22Rv1 (cell line): ENCODE data around the gene GM2A.

ENCODE experiments used
- ZFX ChIP-seq: fragments of 450-650 bp; IDR thresholded peaks from 2 replicates; pipeline ENCODE4 v1.6.1; 2017; ENCODE audit warnings: antibody characterized with exemption, borderline replicate concordance
- TF ChIP-seq, protein P1 (sequence below): fragments of 450-650 bp; IDR thresholded peaks from 2 replicates; pipeline ENCODE4 v1.5.1; 2017; ENCODE audit warnings: mild to moderate bottlenecking

DNA sequence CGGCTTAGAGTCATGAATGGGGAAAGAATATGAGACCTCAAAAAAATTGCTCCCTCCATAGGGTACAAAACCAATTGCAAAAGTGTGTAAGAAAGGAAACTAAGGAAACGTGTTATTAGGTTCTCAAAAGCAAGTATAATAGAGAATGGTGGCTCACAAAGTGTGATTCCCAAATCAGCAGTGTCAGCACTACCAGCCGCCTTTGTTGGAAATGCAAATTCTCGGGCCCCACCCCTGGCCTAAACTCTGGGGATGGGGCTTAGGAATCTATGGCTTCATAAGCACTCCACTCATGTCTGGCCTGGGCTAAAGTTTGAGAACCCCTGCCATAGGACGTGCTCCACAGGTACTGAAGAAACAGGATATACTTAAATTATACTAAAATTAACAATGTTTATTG is 27.5 kb upstream of the GM2A start:
- no peak for TF ChIP-seq ZFX
- TF ChIP-seq, protein P1, sequence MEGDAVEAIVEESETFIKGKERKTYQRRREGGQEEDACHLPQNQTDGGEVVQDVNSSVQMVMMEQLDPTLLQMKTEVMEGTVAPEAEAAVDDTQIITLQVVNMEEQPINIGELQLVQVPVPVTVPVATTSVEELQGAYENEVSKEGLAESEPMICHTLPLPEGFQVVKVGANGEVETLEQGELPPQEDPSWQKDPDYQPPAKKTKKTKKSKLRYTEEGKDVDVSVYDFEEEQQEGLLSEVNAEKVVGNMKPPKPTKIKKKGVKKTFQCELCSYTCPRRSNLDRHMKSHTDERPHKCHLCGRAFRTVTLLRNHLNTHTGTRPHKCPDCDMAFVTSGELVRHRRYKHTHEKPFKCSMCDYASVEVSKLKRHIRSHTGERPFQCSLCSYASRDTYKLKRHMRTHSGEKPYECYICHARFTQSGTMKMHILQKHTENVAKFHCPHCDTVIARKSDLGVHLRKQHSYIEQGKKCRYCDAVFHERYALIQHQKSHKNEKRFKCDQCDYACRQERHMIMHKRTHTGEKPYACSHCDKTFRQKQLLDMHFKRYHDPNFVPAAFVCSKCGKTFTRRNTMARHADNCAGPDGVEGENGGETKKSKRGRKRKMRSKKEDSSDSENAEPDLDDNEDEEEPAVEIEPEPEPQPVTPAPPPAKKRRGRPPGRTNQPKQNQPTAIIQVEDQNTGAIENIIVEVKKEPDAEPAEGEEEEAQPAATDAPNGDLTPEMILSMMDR = no peak
